ENCODE measurements around the gene ALG8.

DNA sequence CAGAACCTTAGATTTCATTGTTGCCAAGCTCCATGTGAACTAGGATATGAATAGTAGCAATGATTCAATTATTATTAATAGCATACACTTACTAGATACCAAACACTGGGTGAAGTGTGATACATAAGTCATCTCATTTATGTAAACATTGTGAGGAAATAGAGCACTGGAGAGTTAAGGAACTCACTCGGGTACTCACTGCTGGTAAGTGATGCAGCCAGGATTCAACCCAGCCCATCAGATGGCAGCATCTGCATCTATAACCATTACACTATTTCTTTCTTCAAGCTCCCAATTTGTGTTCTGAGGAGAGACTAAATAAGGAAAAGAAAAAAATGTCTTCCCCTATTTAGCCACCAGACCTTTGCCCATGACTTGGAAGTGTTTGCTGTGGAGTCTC is 10.2 kb upstream of the ALG8 start:
- peak; percentile 52 for TF ChIP-seq CTCF (IDR thresholded peaks at IDR 0.05)
- no peak for TF ChIP-seq POLR2AphosphoS5 (IDR thresholded peaks at IDR 0.05; ENCODE audit: low read depth, low read length)
- no peak for TF ChIP-seq YY1 (IDR thresholded peaks at IDR 0.05; ENCODE audit: low read depth)
- TF ChIP-seq REST (IDR thresholded peaks at IDR 0.05; ENCODE audit: low read depth, low read length), result no peak
- no peak for TF ChIP-seq IRF3 (IDR thresholded peaks at IDR 0.05; ENCODE audit: low read depth, low read length)
- TF ChIP-seq EZH2phosphoT487 (IDR thresholded peaks at IDR 0.05; ENCODE audit: borderline replicate concordance, low read depth), result no peak
- TF ChIP-seq, protein P1, sequence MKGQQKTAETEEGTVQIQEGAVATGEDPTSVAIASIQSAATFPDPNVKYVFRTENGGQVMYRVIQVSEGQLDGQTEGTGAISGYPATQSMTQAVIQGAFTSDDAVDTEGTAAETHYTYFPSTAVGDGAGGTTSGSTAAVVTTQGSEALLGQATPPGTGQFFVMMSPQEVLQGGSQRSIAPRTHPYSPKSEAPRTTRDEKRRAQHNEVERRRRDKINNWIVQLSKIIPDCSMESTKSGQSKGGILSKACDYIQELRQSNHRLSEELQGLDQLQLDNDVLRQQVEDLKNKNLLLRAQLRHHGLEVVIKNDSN (IDR thresholded peaks at IDR 0.05; ENCODE audit: borderline replicate concordance, low read depth), result no peak
- no peak for TF ChIP-seq EP300 (IDR thresholded peaks at IDR 0.05; ENCODE audit: borderline replicate concordance in 1 of 2, low read depth in 1 of 2, low read length in 1 of 2)
- TF ChIP-seq GABPA (IDR thresholded peaks at IDR 0.05; ENCODE audit: low read depth), result no peak
- TF ChIP-seq, protein P2, sequence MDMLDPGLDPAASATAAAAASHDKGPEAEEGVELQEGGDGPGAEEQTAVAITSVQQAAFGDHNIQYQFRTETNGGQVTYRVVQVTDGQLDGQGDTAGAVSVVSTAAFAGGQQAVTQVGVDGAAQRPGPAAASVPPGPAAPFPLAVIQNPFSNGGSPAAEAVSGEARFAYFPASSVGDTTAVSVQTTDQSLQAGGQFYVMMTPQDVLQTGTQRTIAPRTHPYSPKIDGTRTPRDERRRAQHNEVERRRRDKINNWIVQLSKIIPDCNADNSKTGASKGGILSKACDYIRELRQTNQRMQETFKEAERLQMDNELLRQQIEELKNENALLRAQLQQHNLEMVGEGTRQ (IDR thresholded peaks at IDR 0.05; ENCODE audit: borderline replicate concordance, low read depth, low read length), result no peak
- no peak for TF ChIP-seq FOXM1 (IDR thresholded peaks at IDR 0.05; ENCODE audit: low read depth)
- TF ChIP-seq TAF1 (IDR thresholded peaks at IDR 0.05; ENCODE audit: borderline replicate concordance, low read depth, low read length), result no peak
- TF ChIP-seq TEAD4 (IDR thresholded peaks at IDR 0.05; ENCODE audit: borderline replicate concordance, insufficient read depth), result no peak
